Keratinocyte (primary cell): ENCODE data around the gene TMX3.

Source experiments
- CTCF ChIP-seq, 3 experiments: IDR thresholded peaks in 1 of 3; conservative IDR thresholded peaks in 1 of 3; optimal IDR thresholded peaks in 1 of 3; 2 replicates in 2 of 3; 3 replicates in 1 of 3; pipeline versions ENCODE3 to v1.5.1; 2011; ENCODE audit warnings: low read length in 3 of 3, mild to moderate bottlenecking in 3 of 3, moderate library complexity in 2 of 3, control low read depth in 1 of 3, inconsistent platforms in 1 of 3; ENCODE audit not compliant: insufficient read depth in 2 of 3; ENCODE audit errors: extremely low read depth in 1 of 3
- EZH2 ChIP-seq: IDR thresholded peaks from one replicate; pipeline ENCODE4 v1.6.1; 2012; ENCODE audit warnings: inconsistent platforms, mild to moderate bottlenecking, low read length, moderate library complexity

DNA sequence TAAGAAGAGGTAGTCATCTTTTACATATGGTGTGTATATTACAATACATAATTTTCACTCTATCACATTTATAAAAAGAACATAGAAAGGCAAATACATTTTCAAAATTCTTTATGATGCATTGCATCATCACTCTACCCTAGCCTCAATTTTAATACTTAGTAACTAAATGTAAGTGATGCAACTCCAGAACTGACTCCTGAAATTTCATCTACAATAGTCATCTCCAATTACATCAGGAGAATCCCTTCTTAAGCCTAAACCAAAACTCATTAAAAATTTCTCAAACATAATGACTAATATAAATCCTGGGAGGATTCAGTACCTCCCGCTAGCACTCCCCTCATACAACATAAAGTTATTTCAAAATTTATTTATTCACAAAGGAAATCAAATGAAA is 15.9 kb downstream of the TMX3 start:
- TF ChIP-seq CTCF (optimal IDR thresholded peaks at IDR 0.05 in 1 of 3, IDR thresholded peaks at IDR 0.05 in 1 of 3, conservative IDR thresholded peaks at IDR 0.05 in 1 of 3; ENCODE audit: extremely low read depth in 1 of 3, insufficient read depth in 2 of 3, low read length in 3 of 3), result no peak
- TF ChIP-seq EZH2, result no peak
